ENCODE measurements around the gene COL4A1. TPM values are rescaled to one million over a fixed set of nuclear protein-coding genes. Genes with fewer than 3 reads are reported as not detected.

COL4A1 gene
- total and polyA plus RNA-seq, 2 donors from 2014 or later: 53.0 to 218 TPM

DNA sequence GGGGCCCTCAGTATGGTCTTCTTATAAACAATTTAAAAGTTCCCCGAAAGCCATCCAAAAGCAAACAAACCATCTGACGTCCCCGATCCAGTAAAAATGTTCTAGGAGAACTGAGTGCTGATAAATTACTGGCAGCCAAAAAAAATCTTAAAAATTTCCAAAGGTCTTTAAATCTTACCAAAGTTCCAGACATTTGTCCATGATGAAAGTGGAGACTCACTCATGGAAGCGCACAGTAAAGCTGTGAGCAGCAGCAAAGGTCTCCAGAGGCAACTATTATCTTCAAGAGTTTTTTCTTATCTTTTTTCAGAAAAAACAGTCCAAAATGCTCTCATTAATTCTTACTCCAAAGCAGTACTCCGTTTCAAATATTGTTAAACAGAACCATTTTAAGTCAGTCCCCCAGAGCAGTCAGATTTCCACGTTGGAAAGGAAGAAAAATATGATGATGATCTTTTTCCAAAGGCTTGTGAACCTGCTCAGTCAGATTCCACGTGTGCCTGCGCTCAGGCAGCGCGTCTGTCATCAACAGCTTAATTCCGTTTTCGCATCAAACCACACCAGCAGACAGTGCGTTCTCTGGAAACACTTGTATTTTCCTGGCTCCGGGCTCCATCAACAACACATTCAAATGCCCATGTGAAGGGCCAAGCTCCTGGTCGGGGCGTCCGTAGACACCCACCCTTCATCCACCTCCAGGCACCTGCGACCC lies 85.4 kb downstream of the COL4A1 start:
- Histone ChIP-seq H3K4me1 (ENCODE audit: control insufficient read depth in 2 of 3, insufficient read depth in 2 of 3, low read depth in 1 of 3, low read length in 3 of 3) (peaks cover 0 to 21% (median 6%) of the 10 kb centered on the region in 3 donors), H3K36me3 (ENCODE audit: control insufficient read depth in 2 of 3, insufficient read depth in 3 of 3, low read length in 3 of 3) (no peaks in the 10 kb centered on the region), H3K4me3 (ENCODE audit: low read length in 3 of 3) (no peak overlapping the region), H3K9me3 (ENCODE audit: control insufficient read depth in 2 of 3, insufficient read depth in 1 of 3, low read length in 3 of 3) (no peaks in the 10 kb centered on the region), H3K27me3 (ENCODE audit: control insufficient read depth, insufficient read depth, low read length) (no peaks in the 10 kb centered on the region), H3K27ac (ENCODE audit: low read depth in 2 of 2, low read length in 2 of 2) (peak overlapping the region; percentile 26 to 81), H3K9ac (ENCODE audit: low read length in 3 of 3) (no peak overlapping the region)
- FAIRE-seq (no peak), DNase-seq (no peak)
- intact Hi-C loops (cut with DNase I): loop anchor here (10.0 kb wide), 1 partner anchor 193 kb away; no protein-coding TSS in a partner anchor
- TF ChIP-seq, protein P1, sequence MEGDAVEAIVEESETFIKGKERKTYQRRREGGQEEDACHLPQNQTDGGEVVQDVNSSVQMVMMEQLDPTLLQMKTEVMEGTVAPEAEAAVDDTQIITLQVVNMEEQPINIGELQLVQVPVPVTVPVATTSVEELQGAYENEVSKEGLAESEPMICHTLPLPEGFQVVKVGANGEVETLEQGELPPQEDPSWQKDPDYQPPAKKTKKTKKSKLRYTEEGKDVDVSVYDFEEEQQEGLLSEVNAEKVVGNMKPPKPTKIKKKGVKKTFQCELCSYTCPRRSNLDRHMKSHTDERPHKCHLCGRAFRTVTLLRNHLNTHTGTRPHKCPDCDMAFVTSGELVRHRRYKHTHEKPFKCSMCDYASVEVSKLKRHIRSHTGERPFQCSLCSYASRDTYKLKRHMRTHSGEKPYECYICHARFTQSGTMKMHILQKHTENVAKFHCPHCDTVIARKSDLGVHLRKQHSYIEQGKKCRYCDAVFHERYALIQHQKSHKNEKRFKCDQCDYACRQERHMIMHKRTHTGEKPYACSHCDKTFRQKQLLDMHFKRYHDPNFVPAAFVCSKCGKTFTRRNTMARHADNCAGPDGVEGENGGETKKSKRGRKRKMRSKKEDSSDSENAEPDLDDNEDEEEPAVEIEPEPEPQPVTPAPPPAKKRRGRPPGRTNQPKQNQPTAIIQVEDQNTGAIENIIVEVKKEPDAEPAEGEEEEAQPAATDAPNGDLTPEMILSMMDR (IDR thresholded peaks at IDR 0.05; ENCODE audit: borderline replicate concordance, extremely low read depth, insufficient read depth): no peak

- Histone ChIP-seq H3K4me3 (ENCODE audit: low read length in 3 of 3) (no peak overlapping the region), H3K9me3 (ENCODE audit: control insufficient read depth in 2 of 3, insufficient read depth in 1 of 3, low read length in 3 of 3) (no peaks in the 10 kb centered on the region), H3K9ac (ENCODE audit: low read length in 3 of 3) (no peak overlapping the region), H3K36me3 (ENCODE audit: control insufficient read depth in 2 of 3, insufficient read depth in 3 of 3, low read length in 3 of 3) (no peaks in the 10 kb centered on the region), H3K4me1 (ENCODE audit: control insufficient read depth in 2 of 3, insufficient read depth in 2 of 3, low read depth in 1 of 3, low read length in 3 of 3) (peaks cover 0 to 21% (median 11%) of the 10 kb centered on the region in 3 donors), H3K27ac (ENCODE audit: low read depth in 2 of 2, low read length in 2 of 2) (peak overlapping the region in 1 of 2 donors; percentile 3), H3K27me3 (ENCODE audit: control insufficient read depth, insufficient read depth, low read length) (no peaks in the 10 kb centered on the region)
- DNase-seq: no peak
- FAIRE-seq: no peak
- intact Hi-C loops (cut with DNase I): loop anchor here (10.0 kb wide), 1 partner anchor 194 kb away; no protein-coding TSS in a partner anchor
- TF ChIP-seq, protein P1 (IDR thresholded peaks at IDR 0.05; ENCODE audit: borderline replicate concordance, extremely low read depth, insufficient read depth): no peak
These were observed 86.5 kb downstream of the COL4A1 start for GRCh38 chr13:110220471-110220870.

DNA sequence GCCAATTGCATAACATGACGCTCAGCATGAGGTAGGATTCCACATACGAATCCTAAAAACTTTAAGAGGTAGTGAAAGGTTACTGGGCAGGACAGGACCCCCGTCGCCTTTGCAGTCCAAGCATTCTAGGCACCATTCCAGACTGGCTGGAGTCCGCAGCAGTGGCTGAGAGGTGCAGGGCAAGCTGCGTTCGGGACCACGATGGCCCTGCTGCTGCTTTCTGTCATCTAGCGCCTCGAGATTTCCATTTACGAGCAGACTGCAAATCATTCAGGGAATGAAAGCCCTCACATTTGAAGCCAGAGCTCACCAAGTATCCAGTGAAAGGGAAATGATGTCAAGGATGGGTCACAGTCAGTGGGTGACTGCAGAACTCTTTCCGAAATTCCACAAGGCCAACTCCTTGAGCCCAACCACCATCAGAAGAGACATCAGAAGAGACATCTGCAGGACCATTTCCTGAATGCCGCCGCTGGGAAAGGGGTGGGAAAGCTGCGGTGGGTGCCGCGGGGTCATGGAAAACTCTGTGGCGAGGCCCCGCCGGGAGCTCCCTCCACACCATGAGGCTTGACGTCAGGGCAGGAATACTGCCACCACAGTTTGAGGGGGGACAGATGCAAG lies 88.3 kb downstream of the COL4A1 start:
- H3K36me3 ChIP-seq (ENCODE audit: control insufficient read depth in 2 of 3, insufficient read depth in 3 of 3, low read length in 3 of 3): no peaks in the 10 kb centered on the region
- H3K9ac ChIP-seq (ENCODE audit: low read length in 3 of 3): no peak overlapping the region
- FAIRE-seq: no peak
- peaks cover 0 to 23% (median 15%) of the 10 kb centered on the region in 3 donors for H3K4me1 ChIP-seq (ENCODE audit: control insufficient read depth in 2 of 3, insufficient read depth in 2 of 3, low read depth in 1 of 3, low read length in 3 of 3)
- peak in 1 of 5 donors; percentile 68 for DNase-seq
- H3K27ac ChIP-seq (ENCODE audit: low read depth in 2 of 2, low read length in 2 of 2): peak overlapping the region in 1 of 2 donors; percentile 11
- H3K4me3 ChIP-seq (ENCODE audit: low read length in 3 of 3): no peak overlapping the region
- no peaks in the 10 kb centered on the region for H3K27me3 ChIP-seq (ENCODE audit: control insufficient read depth, insufficient read depth, low read length)
- H3K9me3 ChIP-seq (ENCODE audit: control insufficient read depth in 2 of 3, insufficient read depth in 1 of 3, low read length in 3 of 3): no peaks in the 10 kb centered on the region
- TF ChIP-seq, protein P1 (IDR thresholded peaks at IDR 0.05; ENCODE audit: borderline replicate concordance, extremely low read depth, insufficient read depth): no peak
- intact Hi-C loops (cut with DNase I): no loop called here
